ENCODE measurements around the gene DNAI1. TPM values are rescaled to one million over a fixed set of nuclear protein-coding genes. Genes with fewer than 3 reads are reported as not detected.
A peak's percentile ranks its signal among the peaks of the same experiment; 100 is the strongest.
"Not testable (repeated sequence)": the region's sequence is repeated elsewhere in the genome, so short reads cannot be mapped to it uniquely, and the experiment has no call there.

Gene DNAI1
- total and polyA plus RNA-seq, 2 of the 13 experiments (the other 11 are each of a cell fraction or from before 2014, with no cell fraction given) = not detected

- in situ Hi-C loops (cut with HindIII; ENCODE audit: extremely low pct_ligation_motif_present, low pct_unique_long_range_greater_than_20kb); H3K79me2 ChIP-seq (ENCODE audit: insufficient read depth, low read length); ATAC-seq; H2AFZ ChIP-seq (ENCODE audit: low read length); H3K9ac ChIP-seq (ENCODE audit: insufficient read depth, low read depth, low read length); H3K27ac ChIP-seq (ENCODE audit: extremely low read length, insufficient read depth, low read length); H4K20me1 ChIP-seq (ENCODE audit: insufficient read depth, low read length); POLR2A ChIA-PET; BruUV-seq (replicated peaks); H3K4me1 ChIP-seq (ENCODE audit: insufficient read depth, low read length); FAIRE-seq; intact Hi-C loops (cut with micrococcal nuclease; ENCODE audit: unreplicated experiment); H3K27me3 ChIP-seq (ENCODE audit: control insufficient read depth in 1 of 2, insufficient read depth in 2 of 2, low read length in 2 of 2); DNase-seq (ENCODE audit: low spot score); H3K4me2 ChIP-seq (ENCODE audit: low read depth, low read length); CTCF ChIA-PET (ENCODE audit: low intra/inter-chr PET ratio, low total read pairs); H3K9me3 ChIP-seq (ENCODE audit: low read length); H3K4me3 ChIP-seq (replicated peaks in 1 of 3; ENCODE audit: insufficient read depth in 1 of 3, low read depth in 2 of 3, low read length in 3 of 3); H3K36me3 ChIP-seq (replicated peaks in 1 of 2; ENCODE audit: control insufficient read depth in 1 of 2, insufficient read depth in 2 of 2, low read length in 2 of 2): not testable (repeated sequence)
- 63% methylated on average over 8 of the region's 13 CpGs for WGBS (ENCODE audit: low lambda C conversion rate)
- TF ChIP-seq NFYC (CRISPR knock-in tag; IDR thresholded peaks at IDR 0.05) = 0 out of 2 replicates have a peak, but pooled peaks have one; percentile 30
Observed at GRCh38 chr9:34481620-34482019, 23.0 kb downstream of the DNAI1 start.

DNA sequence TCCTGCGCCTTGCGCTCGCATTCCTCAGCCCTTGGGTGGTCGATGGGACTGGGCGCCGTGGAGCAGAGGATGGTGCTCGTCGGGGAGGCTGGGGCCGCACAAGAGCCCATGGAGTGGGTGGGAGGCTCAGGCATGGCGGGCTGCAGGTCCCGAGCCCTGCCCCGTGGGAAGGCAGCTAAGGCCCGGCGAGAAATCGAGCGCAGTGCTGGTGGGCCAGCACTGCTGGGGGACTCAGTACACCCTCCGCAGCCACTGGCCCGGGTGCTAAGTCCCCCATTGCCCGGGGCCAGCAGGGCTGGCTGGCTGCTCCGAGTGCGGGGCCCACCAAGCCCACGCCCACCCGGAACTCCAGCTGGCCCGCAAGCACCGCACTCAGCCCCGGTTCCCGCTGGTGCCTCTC, 24.1 kb downstream of the DNAI1 start:
- H3K9me3 ChIP-seq (ENCODE audit: low read length); H2AFZ ChIP-seq (ENCODE audit: low read length); H4K20me1 ChIP-seq (ENCODE audit: insufficient read depth, low read length); intact Hi-C loops (cut with micrococcal nuclease; ENCODE audit: unreplicated experiment); H3K9ac ChIP-seq (ENCODE audit: insufficient read depth, low read depth, low read length); DNase-seq (ENCODE audit: low spot score); H3K27ac ChIP-seq (ENCODE audit: extremely low read length, insufficient read depth, low read length); H3K4me2 ChIP-seq (ENCODE audit: low read depth, low read length); H3K36me3 ChIP-seq (replicated peaks in 1 of 2; ENCODE audit: control insufficient read depth in 1 of 2, insufficient read depth in 2 of 2, low read length in 2 of 2); H3K4me1 ChIP-seq (ENCODE audit: insufficient read depth, low read length); BruUV-seq (replicated peaks); FAIRE-seq; H3K79me2 ChIP-seq (ENCODE audit: insufficient read depth, low read length); POLR2A ChIA-PET; H3K27me3 ChIP-seq (ENCODE audit: control insufficient read depth in 1 of 2, insufficient read depth in 2 of 2, low read length in 2 of 2); CTCF ChIA-PET (ENCODE audit: low intra/inter-chr PET ratio, low total read pairs); in situ Hi-C loops (cut with HindIII; ENCODE audit: extremely low pct_ligation_motif_present, low pct_unique_long_range_greater_than_20kb); ATAC-seq; H3K4me3 ChIP-seq (replicated peaks in 1 of 3; ENCODE audit: insufficient read depth in 1 of 3, low read depth in 2 of 3, low read length in 3 of 3): not testable (repeated sequence)
- 88% methylated on average over 3 of the region's 27 CpGs for WGBS (ENCODE audit: low lambda C conversion rate)

GRCh38 chr9:34484678-34485077, 26.1 kb downstream of the DNAI1 start:
- ChIA-PET CTCF (ENCODE audit: low intra/inter-chr PET ratio, low total read pairs) (no interaction called here), POLR2A (no interaction called here)
- TF ChIP-seq ZKSCAN8 (CRISPR knock-in tag; IDR thresholded peaks at IDR 0.05; ENCODE audit: borderline replicate concordance) (no peak), ZNF720 (CRISPR knock-in tag; IDR thresholded peaks at IDR 0.05) (no peak), GABPA (IDR thresholded peaks at IDR 0.05; ENCODE audit: low read depth, low read length) (no peak), GABPA (CRISPR knock-in tag; IDR thresholded peaks at IDR 0.05; ENCODE audit: low read depth) (no peak), CEBPG (CRISPR knock-in tag; IDR thresholded peaks at IDR 0.05) (no peak), ERF (CRISPR knock-in tag; IDR thresholded peaks at IDR 0.05) (no peak), HOXA7 (CRISPR knock-in tag; IDR thresholded peaks at IDR 0.05) (no peak), ZBTB7B (CRISPR knock-in tag; IDR thresholded peaks at IDR 0.05) (no peak)
- TF ChIP-seq, protein P1, sequence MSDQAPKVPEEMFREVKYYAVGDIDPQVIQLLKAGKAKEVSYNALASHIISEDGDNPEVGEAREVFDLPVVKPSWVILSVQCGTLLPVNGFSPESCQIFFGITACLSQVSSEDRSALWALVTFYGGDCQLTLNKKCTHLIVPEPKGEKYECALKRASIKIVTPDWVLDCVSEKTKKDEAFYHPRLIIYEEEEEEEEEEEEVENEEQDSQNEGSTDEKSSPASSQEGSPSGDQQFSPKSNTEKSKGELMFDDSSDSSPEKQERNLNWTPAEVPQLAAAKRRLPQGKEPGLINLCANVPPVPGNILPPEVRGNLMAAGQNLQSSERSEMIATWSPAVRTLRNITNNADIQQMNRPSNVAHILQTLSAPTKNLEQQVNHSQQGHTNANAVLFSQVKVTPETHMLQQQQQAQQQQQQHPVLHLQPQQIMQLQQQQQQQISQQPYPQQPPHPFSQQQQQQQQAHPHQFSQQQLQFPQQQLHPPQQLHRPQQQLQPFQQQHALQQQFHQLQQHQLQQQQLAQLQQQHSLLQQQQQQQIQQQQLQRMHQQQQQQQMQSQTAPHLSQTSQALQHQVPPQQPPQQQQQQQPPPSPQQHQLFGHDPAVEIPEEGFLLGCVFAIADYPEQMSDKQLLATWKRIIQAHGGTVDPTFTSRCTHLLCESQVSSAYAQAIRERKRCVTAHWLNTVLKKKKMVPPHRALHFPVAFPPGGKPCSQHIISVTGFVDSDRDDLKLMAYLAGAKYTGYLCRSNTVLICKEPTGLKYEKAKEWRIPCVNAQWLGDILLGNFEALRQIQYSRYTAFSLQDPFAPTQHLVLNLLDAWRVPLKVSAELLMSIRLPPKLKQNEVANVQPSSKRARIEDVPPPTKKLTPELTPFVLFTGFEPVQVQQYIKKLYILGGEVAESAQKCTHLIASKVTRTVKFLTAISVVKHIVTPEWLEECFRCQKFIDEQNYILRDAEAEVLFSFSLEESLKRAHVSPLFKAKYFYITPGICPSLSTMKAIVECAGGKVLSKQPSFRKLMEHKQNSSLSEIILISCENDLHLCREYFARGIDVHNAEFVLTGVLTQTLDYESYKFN (CRISPR knock-in tag; conservative IDR thresholded peaks at IDR 0.05) = no peak
- Histone ChIP-seq H3K36me3 (replicated peaks in 1 of 2; ENCODE audit: control insufficient read depth in 1 of 2, insufficient read depth in 2 of 2, low read length in 2 of 2) (no peaks in the 10 kb centered on the region), H3K4me2 (ENCODE audit: low read depth, low read length) (no peak overlapping the region), H3K27ac (ENCODE audit: extremely low read length, insufficient read depth, low read length) (no peak overlapping the region), H3K79me2 (ENCODE audit: insufficient read depth, low read length) (no peaks in the 10 kb centered on the region), H4K20me1 (ENCODE audit: insufficient read depth, low read length) (no peaks in the 10 kb centered on the region), H3K4me1 (ENCODE audit: insufficient read depth, low read length) (no peaks in the 10 kb centered on the region), H3K4me3 (replicated peaks in 1 of 3; ENCODE audit: insufficient read depth in 1 of 3, low read depth in 2 of 3, low read length in 3 of 3) (no peak overlapping the region), H3K9ac (ENCODE audit: insufficient read depth, low read depth, low read length) (no peak overlapping the region), H3K9me3 (ENCODE audit: low read length) (no peaks in the 10 kb centered on the region), H2AFZ (ENCODE audit: low read length) (no peak overlapping the region), H3K27me3 (ENCODE audit: control insufficient read depth in 1 of 2, insufficient read depth in 2 of 2, low read length in 2 of 2) (peaks cover 0 to 9% of the 10 kb centered on the region in 2 experiments; a peak in 1 of 5 replicates)
- intact Hi-C loops (cut with micrococcal nuclease; ENCODE audit: unreplicated experiment) = no loop called here
- FAIRE-seq (no peak), ATAC-seq (no peak), DNase-seq (ENCODE audit: low spot score) (no peak)
- no TSS peak for BruUV-seq (replicated peaks)
- in situ Hi-C loops (cut with HindIII; ENCODE audit: extremely low pct_ligation_motif_present, low pct_unique_long_range_greater_than_20kb) = no loop called here

All from HepG2 (cell line).